Right forelimb (tissue), 1 donor: ENCODE measurements around the gene ADAM10.

Experiments
- DNase-seq: peaks from one replicate; pipeline ENCODE4 v3.0.0-alpha.2; 2018

The ADAM10 gene

DNA sequence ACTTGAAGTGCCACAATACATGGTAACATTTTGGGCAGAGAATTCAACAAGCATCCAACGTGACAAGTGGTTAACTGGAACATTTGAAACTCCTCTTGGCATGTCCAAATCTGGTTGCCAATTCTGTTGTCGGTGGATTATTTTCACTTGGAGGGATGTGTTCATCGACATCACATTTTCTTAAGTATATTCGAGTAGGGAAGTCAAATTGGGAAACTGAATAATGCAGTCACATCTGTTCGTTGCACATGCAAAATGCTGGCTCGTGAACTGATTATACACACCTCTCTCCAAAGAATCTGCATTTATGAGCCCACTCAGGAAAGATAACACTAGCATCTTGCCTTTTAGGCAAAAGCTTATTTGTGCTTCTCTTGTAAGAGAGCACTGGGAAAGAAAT, 178.0 kb downstream of the ADAM10 start:
- DNase-seq: no peak

- no peak for DNase-seq
Measured at GRCh38 chr15:58569455-58569854, 180.1 kb downstream of the ADAM10 start.

GRCh38 chr15:58568157-58568571, 181.3 kb downstream of the ADAM10 start:
- no peak for DNase-seq

GRCh38 chr15:58566029-58566428, 183.5 kb downstream of the ADAM10 start:
- DNase-seq: no peak

- DNase-seq: no peak
Measured at GRCh38 chr15:58565619-58566018, 183.9 kb downstream of the ADAM10 start.

DNA sequence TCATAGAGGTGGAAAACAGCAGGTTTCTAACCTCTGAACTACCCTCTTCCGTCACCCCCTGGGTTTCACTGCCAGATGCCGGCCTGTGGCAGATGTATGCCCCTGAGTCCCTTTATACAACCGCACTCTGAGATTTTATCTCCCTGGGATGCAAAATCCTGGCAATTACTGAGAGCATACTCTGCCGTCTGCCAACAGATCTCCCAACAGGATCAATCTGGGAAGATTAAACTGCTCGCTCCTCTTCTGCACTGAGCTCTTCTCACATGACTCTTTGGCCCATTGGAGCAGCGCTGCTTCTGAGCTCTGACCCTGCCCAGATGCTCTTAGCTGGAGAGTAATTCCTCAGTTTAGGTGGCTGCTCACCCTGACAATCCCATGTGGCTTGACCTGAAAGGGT, 184.5 kb downstream of the ADAM10 start:
- no peak for DNase-seq

DNA sequence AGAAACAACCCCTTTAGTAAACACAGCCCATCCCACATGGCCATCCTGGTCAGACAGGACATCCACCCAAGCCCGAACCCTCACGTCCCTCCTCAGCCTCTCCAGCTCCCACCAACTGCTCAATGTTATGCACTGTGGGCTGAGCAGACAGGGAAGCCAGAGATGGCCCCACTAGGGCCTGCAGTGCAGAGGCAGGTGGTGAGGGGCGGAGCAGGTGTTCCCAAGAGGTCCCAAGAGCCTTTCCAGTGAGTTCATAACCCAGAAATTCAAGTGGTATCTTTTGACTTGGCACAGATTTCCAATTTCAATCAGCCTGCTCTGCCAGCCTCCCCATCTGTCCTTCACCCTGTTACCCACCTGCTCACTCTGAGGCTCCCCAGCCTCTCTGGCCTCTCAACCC, 187.4 kb downstream of the ADAM10 start:
- no peak for DNase-seq

DNA sequence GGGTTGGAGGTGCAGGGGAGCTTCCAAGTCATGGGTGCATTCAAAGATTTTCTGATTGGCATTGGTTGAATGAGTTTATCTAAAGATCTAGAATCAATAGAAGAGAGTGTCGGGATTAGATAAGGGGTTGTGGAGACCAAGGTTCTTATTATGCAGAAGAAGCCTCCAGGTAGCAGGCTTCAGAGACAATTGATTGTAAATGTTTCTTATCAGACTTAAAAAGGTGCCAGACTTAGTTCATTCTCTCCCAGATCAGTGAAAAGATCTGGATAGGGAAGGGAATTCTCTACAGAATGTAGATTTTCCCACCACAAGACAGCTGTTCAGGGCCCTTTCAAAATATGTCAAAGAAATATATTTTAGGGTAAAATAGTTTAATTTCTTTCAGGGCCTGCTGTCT, 188.2 kb downstream of the ADAM10 start:
- DNase-seq: no peak

GRCh38 chr15:58559904-58560588, 189.5 kb downstream of the ADAM10 start:
- no peak for DNase-seq

GRCh38 chr15:58558777-58559176, 190.7 kb downstream of the ADAM10 start:
- DNase-seq: no peak

- DNase-seq: no peak
Measured at GRCh38 chr15:58556541-58556940, 193.0 kb downstream of the ADAM10 start.

GRCh38 chr15:58556028-58556361, 193.5 kb downstream of the ADAM10 start:
- no peak for DNase-seq

- DNase-seq: no peak
Measured at GRCh38 chr15:58555162-58556027, 194.1 kb downstream of the ADAM10 start.

DNA sequence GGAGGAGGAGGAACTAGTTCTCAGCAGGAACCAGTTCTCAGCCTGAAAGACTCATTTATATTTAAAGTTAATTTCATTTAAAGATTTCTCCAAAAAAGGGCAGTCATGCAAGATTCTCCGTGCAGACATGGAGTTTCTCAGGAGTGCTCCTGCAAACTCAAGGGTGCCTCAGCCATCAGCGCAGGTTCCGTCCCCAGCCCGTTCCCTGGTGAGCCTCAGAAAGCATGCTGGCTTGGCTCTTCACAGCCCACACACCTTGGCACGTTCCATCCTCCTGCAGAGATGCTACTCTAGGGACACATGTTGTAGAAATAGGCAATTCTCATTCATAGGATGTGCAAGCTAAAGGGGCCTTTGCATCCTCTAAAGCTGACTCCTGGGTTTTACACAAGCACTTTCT, 194.7 kb downstream of the ADAM10 start:
- no peak for DNase-seq

GRCh38 chr15:58553365-58553918, 196.1 kb downstream of the ADAM10 start:
- no peak for DNase-seq

- no peak for DNase-seq
Measured at GRCh38 chr15:58552505-58553364, 196.8 kb downstream of the ADAM10 start.

DNA sequence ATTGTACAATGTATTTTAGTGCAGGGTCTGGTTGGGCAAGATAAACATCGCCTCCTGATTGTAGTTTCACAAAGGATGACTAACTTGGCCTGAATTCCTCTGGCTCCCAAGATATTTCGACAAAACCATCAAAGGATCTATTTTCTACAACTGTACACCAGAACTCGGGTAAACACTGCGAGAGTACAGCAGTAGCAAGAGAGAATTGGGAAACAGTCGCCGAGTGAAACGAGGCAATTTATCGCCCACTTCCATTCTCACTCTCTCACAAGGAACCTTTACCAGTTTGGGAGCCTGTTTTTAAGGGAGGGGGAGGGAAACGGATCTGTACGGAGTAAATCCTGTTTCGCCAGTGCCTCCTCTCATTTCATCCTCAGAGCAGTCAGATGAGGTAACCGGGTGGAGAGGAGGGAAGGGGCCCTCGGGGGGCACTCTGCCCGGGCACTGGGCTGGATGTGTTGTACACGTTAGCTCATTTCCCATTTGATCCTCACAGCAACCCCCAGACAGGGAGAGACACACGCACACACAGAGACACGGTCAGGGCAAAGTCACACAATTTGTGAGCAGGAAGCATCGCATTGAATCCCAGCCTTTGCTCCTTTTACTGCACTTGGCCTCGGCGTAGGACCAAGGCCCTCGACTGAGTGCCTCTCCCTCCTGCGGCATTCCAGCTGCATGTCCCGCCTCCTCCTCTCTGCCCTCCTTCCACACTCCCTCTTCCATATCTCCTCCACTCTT, 197.6 kb downstream of the ADAM10 start:
- DNase-seq: no peak

GRCh38 chr15:58551084-58551763, 198.3 kb downstream of the ADAM10 start:
- no peak for DNase-seq

DNA sequence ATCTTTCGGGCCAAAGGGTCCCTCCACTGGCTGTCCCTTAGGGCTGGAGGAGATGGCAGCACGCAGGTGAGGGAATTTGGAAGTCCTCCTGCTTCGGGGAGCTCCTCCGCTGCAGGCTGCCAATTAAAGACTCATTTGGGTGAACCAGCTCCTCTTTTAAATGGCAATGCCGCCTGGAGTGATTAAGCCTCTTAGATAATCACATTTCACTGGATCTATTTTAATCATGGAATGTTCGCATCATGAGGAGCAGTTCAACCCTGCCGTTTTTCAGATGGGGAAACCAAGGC, 199.8 kb downstream of the ADAM10 start:
- DNase-seq: no peak

DNA sequence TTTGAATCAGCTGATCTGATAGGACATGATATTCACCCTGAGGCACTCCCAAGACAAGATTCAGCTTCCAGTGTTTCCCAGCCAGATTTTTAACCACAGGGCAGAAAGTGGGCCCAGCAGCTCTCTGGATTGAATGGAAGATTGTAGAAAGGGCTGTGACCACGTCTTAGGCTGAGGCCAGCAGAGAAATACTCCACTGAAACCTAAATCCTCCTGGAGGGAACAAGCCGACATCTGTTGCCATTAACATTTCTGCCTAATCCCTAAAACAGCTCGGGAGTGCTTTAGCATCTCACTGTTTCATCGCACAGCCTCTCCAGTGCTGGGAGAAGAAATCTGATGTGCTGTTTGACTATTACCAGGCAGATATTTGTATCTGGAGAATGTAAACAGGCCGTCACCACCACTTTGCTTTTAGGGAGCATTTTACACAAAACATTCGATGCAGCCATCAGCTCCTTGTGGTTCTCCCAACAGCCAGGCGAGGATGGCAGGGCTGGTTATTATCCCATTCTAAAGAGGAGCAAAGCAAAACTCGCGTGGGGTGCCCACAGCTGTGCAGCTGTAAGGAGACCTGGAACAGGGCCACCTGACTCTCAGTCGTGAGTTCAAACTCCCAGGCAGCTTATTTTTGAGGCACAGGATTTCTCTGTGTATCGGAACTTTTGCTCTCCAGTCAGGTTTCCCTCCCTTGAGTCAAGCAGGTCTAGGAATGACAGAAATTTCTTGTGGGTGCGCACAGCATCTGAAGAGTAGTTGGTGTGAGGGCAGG, 200.3 kb downstream of the ADAM10 start:
- no peak for DNase-seq

DNA sequence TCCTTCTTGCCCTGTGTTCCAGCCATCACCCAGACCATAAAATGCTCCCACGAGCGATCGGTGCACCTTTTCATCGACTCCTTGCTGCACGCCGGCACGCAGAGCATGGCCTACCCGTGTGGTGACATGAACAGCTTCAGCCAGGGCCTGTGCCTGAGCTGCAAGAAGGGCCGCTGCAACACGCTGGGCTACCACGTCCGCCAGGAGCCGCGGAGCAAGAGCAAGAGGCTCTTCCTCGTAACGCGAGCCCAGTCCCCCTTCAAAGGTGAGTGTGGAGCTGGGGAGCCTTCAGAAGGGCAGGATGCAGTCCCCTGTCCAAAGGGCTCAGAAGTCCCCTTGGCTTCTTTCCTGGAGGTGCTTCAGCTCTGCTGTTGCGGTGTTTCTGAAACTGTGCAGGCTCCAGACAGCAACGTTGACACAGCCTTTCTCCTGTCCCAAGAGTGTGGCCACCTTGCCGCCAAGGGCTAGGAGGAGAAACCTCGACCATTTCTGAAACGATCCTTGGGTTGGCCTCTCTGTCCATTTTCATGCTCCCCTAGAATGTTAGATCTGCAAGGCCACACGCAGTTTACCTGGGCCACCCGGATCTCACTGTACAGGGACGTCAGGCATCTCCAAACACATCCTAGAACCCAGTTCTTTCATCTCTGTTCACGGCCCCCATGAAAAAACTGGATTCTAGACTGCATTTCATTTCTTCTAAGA, 201.0 kb downstream of the ADAM10 start:
- no peak for DNase-seq
